ENCODE data around the gene CACNA1D. TPM values are rescaled to one million over a fixed set of nuclear protein-coding genes. Genes with fewer than 3 reads are reported as not detected.

Gene CACNA1D
- total and polyA plus RNA-seq, 9 of the 15 experiments (the other 6 are each of a cell fraction or from before 2014, with no cell fraction given): 0.29 TPM; not detected in 8

DNA sequence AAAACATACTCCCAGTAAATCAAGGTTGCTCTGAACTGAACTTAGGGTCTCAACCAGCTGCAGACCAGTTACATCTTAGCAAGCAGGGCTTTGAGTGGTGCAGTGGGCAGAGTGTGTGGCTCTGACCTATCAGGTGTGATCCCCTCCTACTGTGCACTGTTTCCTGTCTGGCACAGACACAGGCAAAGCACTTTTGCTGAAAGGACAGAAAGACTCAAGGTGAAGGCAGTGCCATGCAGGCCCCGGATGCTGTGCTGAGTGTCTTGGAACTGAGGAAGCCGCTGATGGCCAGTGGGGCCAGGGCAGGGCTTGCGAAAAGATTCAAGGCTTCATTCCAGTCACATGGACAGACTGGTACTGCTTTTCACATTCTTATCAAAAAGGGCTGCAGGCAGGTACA, 85.2 kb downstream of the CACNA1D start:
- ChIA-PET CTCF (ENCODE audit: low intra/inter-chr PET ratio) (no interaction called here), POLR2A (no interaction called here)
- H3K4me2 ChIP-seq (ENCODE audit: insufficient read depth, low read length): no peak overlapping the region
- H3K9me3 ChIP-seq (replicated peaks; ENCODE audit: control insufficient read depth, insufficient read depth, low read depth, low read length): no peaks in the 10 kb centered on the region
- no peak for DNase-seq (ENCODE audit: extremely low read depth in 1 of 4, low spot score in 3 of 4)
- H3K4me1 ChIP-seq (replicated peaks in 1 of 2; ENCODE audit: control insufficient read depth in 2 of 2, insufficient read depth in 2 of 2, low read length in 2 of 2): no peaks in the 10 kb centered on the region
- H3K27ac ChIP-seq (ENCODE audit: extremely low read depth, low read depth, low read length): no peak overlapping the region
- H3K27me3 ChIP-seq (ENCODE audit: control insufficient read depth in 2 of 2, insufficient read depth in 2 of 2, low read length in 2 of 2): no peaks in the 10 kb centered on the region; a peak in 2 of 5 replicates
- FAIRE-seq: no peak
- no peaks in the 10 kb centered on the region for H3K79me2 ChIP-seq (ENCODE audit: control insufficient read depth, insufficient read depth, low read length)
- no TSS peak for BruUV-seq (replicated peaks)
- no peak overlapping the region for H3K4me3 ChIP-seq
- no peak overlapping the region for H2AFZ ChIP-seq (ENCODE audit: low read depth, low read length)
- H4K20me1 ChIP-seq (replicated peaks; ENCODE audit: control insufficient read depth, insufficient read depth, low read length): no peaks in the 10 kb centered on the region
- in situ Hi-C loops (cut with MboI) (no loop called here), intact Hi-C loops (cut with micrococcal nuclease) (no loop called here)
- ATAC-seq: no peak
- no peak overlapping the region for H3K9ac ChIP-seq (ENCODE audit: insufficient read depth in 1 of 2, low read depth in 2 of 2, low read length in 2 of 2)
- no peaks in the 10 kb centered on the region for H3K9me1 ChIP-seq (ENCODE audit: control insufficient read depth, insufficient read depth, low read length)
- 0% methylated on average over 3 of the region's 3 CpGs for WGBS (ENCODE audit: insufficient coverage, low coverage, missing lambda C conversion rate)
- TF ChIP-seq, protein P1, sequence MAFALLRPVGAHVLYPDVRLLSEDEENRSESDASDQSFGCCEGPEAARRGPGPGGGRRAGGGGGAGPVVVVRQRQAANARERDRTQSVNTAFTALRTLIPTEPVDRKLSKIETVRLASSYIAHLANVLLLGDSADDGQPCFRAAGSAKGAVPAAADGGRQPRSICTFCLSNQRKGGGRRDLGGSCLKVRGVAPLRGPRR (CRISPR knock-in tag; IDR thresholded peaks at IDR 0.05): no peak
- TF ChIP-seq PHB2 (IDR thresholded peaks at IDR 0.05; ENCODE audit: low read depth) (no peak), PRPF4 (IDR thresholded peaks at IDR 0.05; ENCODE audit: insufficient read depth, low read depth, low read length, poor library complexity, severe bottlenecking) (no peak), STAG1 (CRISPR knock-in tag; IDR thresholded peaks at IDR 0.05; ENCODE audit: borderline replicate concordance) (no peak), CHD2 (IDR thresholded peaks at IDR 0.05; ENCODE audit: low read depth, low read length) (no peak), ZNF436 (CRISPR knock-in tag; IDR thresholded peaks at IDR 0.05) (no peak), ZNF175 (CRISPR knock-in tag; IDR thresholded peaks at IDR 0.05; ENCODE audit: low read depth) (no peak), TCF7 (IDR thresholded peaks at IDR 0.05; ENCODE audit: borderline replicate concordance) (no peak), SNRNP70 (optimal IDR thresholded peaks at IDR 0.05; ENCODE audit: low read depth, low read length) (no peak), SP2 (IDR thresholded peaks at IDR 0.05; ENCODE audit: extremely low read depth, low read depth, low read length, poor library complexity, severe bottlenecking) (no peak), U2AF1 (optimal IDR thresholded peaks at IDR 0.05; ENCODE audit: low read depth, low read length) (no peak)
- H3K36me3 ChIP-seq (ENCODE audit: control insufficient read depth, insufficient read depth, low read length): no peaks in the 10 kb centered on the region

Measured in K562 (cell line).